Measurements from ENCODE around the gene DDX21. TPM values are rescaled to one million over a fixed set of nuclear protein-coding genes. Genes with fewer than 3 reads are reported as not detected.
A peak's percentile ranks its signal among the peaks of the same experiment; 100 is the strongest.

DDX21 gene
- total and polyA plus RNA-seq, 8 donors = 36.8 to 73.4 (median 49.6) TPM

DNA sequence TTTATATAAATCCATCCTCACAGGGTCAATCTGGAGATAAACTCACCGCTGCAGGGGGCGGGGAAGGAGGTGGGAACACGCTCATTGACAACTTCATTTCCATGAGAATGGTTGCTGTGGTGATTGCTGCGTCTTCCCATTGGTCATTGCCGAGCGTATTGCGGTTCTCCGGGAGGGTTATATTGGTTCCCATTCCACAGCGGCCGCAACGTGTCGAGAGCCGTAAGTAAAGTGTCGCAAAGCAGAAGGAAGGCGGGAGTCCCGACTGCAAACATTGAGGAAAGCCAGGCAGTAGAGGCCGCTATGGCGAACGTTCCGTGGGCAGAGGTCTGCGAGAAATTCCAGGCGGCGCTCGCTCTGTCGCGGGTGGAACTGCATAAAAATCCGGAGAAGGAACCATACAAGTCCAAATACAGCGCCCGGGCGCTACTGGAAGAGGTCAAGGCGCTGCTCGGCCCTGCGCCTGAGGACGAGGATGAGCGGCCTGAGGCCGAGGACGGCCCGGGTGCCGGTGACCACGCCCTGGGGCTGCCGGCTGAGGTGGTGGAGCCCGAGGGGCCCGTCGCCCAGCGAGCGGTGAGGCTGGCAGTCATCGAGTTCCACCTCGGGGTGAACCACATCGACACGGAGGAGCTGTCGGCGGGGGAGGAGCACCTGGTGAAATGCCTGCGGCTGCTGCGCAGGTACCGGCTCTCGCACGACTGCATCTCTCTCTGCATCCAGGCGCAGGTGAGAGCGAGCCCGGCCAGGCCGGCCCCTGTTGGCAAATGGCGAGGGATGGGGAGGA is 32.8 kb downstream of the DDX21 start, which contains the start of gene KIFBP:
Gene KIFBP, plus strand, starts transcription at position 274 of the 787 bp plus-strand sequence. Its CDS starts 30 bp downstream, at position 304.
- H3K27me3 ChIP-seq = no peaks in the 10 kb centered on the region
- peaks cover 16 to 48% of the 10 kb centered on the region in 2 donors for H3K4me1 ChIP-seq
- no peaks in the 10 kb centered on the region for H3K9me3 ChIP-seq
- peak within 1 kb of the TSS; percentile 78 to 90 for H3K4me3 ChIP-seq
- intact Hi-C loops (cut with DNase I) = no loop called here
- H3K27ac ChIP-seq = peak within 1 kb of the TSS; percentile 79 to 80
- TF ChIP-seq CTCF (IDR thresholded peaks at IDR 0.05) = no peak
- H3K36me3 ChIP-seq = peaks cover 0 to 23% of the 10 kb centered on the region in 2 donors
- ATAC-seq = peak; percentile 97
- DNase-seq = peak; percentile 93 to 98 (median 94)

GRCh38 chr10:68989317-68989990 is 33.5 kb downstream of the DDX21 start:
- Histone ChIP-seq H3K27me3 (no peaks in the 10 kb centered on the region), H3K4me3 (peak overlapping the region; percentile 78 to 90), H3K4me1 (peaks cover 19 to 49% of the 10 kb centered on the region in 2 donors), H3K9me3 (no peaks in the 10 kb centered on the region), H3K27ac (peak overlapping the region; percentile 79 to 80), H3K36me3 (peaks cover 0 to 15% of the 10 kb centered on the region in 2 donors)
- intact Hi-C loops (cut with DNase I) = no loop called here
- DNase-seq (no peak), ATAC-seq (peak; percentile 3)
- TF ChIP-seq CTCF (IDR thresholded peaks at IDR 0.05) = no peak

DNA sequence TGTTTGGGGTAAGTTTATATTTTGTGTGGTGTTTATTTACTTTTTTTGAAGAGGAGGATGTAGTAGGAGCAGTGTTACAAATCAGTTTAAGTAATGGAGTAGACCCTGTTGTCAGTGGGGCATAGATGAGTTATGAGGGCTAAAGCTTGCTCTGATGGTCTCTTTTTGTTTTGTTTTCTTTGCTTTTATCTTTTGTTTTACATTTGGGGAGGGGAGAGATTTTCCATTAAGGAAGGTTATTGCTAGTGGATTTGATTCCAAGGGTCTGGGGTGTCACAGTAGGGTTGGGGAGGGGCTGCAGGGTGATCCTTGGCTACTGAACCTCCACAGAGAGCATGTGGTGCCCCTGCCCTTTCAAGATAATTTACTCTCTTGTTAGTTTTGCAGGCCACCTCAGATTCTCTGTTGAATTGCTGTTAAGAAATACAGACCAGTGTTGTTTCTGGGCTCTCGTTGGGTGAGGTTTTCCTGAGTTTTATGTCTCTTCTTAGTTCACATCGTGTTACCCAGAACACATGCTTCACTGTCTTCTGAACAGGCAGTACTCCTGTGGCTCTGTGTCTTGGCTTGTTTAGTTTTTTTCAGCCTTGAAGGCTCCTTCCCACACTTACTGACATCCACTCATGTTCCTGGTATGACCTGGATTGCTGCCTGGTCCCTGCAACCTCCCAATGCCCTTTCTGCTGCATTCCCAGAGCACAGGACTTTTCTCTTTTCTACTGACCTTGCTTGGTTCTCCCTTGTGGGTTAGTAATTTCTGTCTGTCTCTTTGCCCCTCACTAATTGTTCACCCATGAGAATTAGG is 36.9 kb downstream of the DDX21 start:
- no peak for TF ChIP-seq CTCF (IDR thresholded peaks at IDR 0.05)
- Histone ChIP-seq H3K27ac (peak overlapping the region in 1 of 2 donors; percentile 10), H3K36me3 (no peaks in the 10 kb centered on the region), H3K4me3 (no peak overlapping the region), H3K4me1 (peaks cover 19 to 54% of the 10 kb centered on the region in 2 donors), H3K9me3 (no peaks in the 10 kb centered on the region), H3K27me3 (no peaks in the 10 kb centered on the region)
- ATAC-seq = peak; percentile 24
- intact Hi-C loops (cut with DNase I) = no loop called here
- no peak for DNase-seq

DNA sequence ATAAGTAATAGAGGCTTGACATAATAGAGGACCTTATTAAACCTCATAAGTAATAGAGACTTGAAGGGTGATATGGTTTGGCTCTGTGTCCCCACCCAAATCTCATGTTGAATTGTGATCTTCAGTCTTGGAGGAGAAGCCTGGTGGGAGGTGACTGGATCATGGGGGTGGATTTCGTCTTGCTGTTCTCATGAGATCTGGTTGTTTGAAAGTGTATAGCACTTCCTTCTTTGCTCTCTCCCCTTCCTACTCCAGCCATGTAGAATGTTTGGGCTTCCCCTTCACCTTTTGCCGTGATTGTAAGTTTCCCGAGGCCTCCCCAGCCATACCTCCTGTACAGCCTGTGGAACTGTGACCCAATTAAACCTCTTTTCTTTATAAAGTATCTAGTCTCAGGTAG is 41.2 kb downstream of the DDX21 start:
- Histone ChIP-seq H3K4me1 (peaks cover 10 to 23% of the 10 kb centered on the region in 2 donors), H3K27me3 (no peaks in the 10 kb centered on the region), H3K4me3 (no peak overlapping the region), H3K36me3 (peaks cover 0 to 26% of the 10 kb centered on the region in 2 donors), H3K9me3 (no peaks in the 10 kb centered on the region), H3K27ac (no peak overlapping the region)
- no peak for ATAC-seq
- no peak for DNase-seq
- intact Hi-C loops (cut with DNase I) = no loop called here
- TF ChIP-seq CTCF (IDR thresholded peaks at IDR 0.05) = no peak

Measured in left lung (tissue), 10 donors.